Amygdala (tissue), 56 donors: ENCODE measurements around the gene STXBP5L.
"Not testable (repeated sequence)": the region's sequence is repeated elsewhere in the genome, so short reads cannot be mapped to it uniquely, and the experiment has no call there.

Source experiments
- DNase-seq, 56 donors: peaks; one replicate each; lab custom pipeline; 2025; lab: John Stamatoyannopoulos, UW

Gene STXBP5L

GRCh38 chr3:120908030-120908794 is at the start of gene STXBP5L:
Gene STXBP5L, plus strand, starts transcription at chr3:120908205. Its CDS starts 1,374 bp downstream, at chr3:120909579.
- DNase-seq, result peak in 55 of 56 donors; percentile 8 to 90 (median 73)

DNA sequence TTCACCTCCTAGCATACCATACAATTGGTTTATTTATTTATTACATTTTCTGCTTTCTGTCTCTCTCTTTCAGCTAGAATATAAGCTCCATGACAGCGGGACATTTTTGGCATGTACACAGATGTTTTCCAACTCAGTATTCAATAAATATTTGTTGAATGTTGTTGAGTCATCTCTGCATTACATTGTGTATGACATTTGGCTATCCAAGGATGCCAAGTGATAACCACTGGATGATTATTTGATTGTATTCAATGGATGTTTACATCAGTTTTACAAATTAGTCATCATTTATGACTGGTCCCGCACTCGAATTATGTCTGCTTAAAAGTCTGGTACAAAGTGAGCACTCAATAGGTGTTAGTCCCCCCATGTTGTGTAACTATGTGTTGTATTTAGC is 49.5 kb upstream of the STXBP5L start:
- DNase-seq, result no peak

GRCh38 chr3:120864541-120864940 is 43.5 kb upstream of the STXBP5L start:
- DNase-seq, result no peak

DNA sequence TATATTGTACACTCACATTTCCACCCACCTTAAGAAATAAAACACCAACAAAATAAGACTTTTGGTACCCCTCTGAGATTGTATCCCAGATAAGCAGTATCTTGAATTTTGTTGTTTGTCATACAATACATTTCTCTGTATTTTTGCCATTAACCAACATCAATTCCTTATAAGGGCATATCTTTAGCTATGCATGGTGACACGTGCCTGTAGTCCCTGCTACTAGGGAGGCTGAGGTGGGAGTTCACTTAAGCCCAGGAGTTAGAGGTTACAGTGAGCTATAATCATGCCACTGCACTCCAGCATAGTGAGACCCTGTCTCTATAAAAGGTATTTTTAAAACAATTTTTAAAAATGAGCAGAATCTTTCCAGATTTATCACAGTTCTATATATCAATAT is 32.5 kb upstream of the STXBP5L start:
- no peak for DNase-seq

DNA sequence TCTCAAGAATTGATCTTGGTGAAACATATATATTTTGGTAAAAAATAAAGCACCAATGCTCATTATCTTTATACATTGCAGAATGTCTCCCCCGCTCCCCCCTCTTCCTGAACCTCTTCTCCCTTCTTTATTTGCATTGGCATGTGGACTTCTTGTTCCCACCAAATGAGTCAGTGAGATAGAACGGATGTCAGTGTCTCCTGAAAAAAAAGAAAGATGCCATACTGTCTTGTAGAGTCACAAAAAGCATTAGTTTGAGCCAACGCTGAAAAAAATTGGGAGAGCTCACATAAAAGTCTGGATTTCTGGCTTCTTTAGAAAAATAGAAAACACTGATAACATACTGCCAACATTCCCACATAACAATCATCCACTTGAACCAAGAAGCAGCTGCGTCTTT is 32.0 kb upstream of the STXBP5L start:
- DNase-seq, result no peak

DNA sequence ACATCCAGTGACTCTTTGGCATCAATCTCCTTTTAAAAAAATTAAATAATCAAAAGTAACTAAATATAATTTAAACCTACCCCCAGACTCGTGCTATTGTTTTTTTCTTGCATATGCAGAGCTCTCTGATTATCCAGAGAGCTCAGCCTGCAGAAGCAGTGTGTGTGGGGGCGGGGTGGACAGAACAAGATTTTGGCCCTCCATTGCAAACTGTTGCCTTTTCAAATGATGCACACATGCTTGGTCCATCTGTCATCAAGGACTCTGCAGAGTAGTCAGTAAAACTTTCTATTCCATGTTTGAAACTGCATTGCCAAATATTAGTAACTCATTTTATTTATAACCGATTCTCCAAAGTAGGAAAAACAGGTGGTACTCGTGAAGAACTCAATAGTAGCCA is 28.6 kb upstream of the STXBP5L start:
- peak in 2 of 56 donors; percentile 6 to 15 for DNase-seq

GRCh38 chr3:120892921-120893320 is 15.1 kb upstream of the STXBP5L start:
- DNase-seq, result no peak

DNA sequence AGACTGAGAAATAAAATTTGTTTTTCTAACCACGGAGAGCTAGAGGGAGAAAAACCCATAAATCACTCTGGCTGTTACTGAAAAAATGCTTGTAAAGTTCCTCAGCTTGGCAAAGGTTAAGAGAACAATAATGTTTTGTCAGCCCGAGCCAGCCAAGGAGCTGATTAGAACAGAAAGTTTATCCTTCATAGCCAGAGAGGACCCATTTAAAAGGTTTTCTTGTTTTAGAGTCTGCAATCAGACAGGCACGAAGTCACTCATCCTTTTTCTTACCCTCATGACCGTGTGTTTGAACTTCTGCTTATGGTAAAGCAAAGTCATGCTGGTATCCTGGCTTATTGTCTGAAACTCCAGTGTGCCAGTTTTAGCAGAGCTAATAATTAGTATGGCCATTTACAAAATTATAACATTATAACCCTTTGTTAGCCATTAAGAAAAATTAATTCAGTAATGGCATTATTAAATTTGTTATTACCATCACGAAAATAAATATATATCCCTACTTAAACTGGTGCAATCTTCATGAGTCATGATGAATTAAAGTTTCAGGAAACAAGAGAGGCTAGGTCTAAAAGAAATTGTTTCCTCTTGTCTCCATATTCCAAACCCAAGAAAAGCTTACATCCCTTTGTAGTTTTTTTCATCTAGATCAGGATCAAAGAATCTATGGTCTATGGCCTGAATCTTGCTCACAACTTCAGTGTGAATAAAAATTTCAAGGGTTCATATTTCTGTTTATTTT is 13.5 kb upstream of the STXBP5L start:
- no peak for DNase-seq

- DNase-seq, result not testable (repeated sequence)
These were observed 6.3 kb upstream of the STXBP5L start for GRCh38 chr3:120901716-120902115.

DNA sequence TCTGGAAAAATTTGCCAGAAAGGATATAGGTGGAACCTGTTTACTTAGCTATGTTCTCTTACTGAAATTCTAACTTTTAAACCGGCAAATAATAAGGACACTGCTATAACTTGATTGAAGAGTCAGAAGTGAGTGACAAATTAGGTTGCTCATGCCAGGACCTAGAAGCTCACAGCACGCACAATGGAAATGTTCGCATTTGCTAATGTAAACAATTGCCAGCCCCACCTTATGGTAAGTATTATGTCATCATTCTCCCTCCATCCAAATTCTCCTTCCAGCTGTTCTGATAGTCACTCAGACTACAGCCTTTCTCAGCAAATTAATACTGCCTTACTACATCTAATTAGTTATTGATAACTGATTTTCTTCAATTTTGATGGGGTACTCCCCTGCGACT is 4.8 kb upstream of the STXBP5L start:
- DNase-seq, result no peak

- DNase-seq, result peak in 3 of 56 donors; percentile 45 to 73 (median 53)
These were observed 361 bp upstream of the STXBP5L start for GRCh38 chr3:120907659-120908029.

- peak in 21 of 56 donors; percentile 2 to 49 (median 13) for DNase-seq
These were observed 993 bp downstream of the STXBP5L start for GRCh38 chr3:120908795-120909601.

DNA sequence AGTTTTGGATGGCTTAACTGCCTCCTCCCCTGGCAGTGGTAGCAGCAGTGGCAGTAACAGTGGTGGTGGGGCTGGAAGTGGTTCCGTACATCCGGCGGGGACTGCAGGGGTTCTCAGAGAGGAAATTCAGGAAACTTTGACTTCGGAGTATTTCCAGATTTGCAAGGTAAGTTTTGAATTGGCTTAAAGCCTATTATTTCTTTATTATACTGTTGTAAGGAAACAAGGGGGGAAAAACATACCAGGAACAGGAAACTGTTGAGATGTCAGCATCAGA is 1.5 kb downstream of the STXBP5L start:
- peak in 7 of 56 donors; percentile 0 to 3 (median 1) for DNase-seq

DNA sequence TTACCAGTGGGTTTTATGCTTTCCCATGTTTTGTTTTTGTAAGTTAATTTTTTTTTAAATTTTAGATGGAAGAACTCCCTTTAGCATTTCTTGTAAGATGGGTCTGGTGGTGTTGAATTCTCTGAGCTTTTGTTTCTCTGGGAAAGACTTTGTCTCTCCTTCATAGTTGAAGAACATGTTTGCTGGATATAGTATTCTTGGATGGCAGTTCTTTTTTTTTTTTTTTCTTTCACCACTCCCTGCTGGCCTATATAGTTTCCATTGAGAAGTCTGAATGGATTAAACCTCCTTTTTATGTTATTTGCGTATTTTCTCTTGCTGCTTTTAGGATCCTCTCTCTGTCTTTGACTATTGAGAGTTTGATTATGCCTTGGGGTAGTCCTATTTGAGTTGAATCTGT is 18.1 kb downstream of the STXBP5L start:
- no peak for DNase-seq

- DNase-seq, result no peak
These were observed 21.0 kb downstream of the STXBP5L start for GRCh38 chr3:120928991-120929390.

DNA sequence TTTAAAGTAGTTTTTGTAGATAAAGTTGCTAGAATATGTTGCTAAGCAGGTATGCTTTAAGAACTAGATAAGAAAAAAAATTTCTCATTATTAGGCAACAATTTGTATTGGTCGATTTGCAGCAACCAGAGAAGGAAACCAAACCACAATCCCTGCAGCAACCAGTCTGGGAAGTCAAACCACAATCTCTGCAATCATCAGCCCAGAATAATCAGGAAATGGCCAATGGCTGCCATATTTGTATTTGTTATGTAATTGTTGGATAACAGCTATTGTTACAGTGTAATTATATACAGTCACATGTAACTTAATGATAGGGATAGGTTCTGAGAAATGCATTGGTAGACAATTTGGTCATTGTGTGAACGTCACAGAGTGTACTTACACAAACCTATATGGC is 23.6 kb downstream of the STXBP5L start:
- DNase-seq, result no peak

DNA sequence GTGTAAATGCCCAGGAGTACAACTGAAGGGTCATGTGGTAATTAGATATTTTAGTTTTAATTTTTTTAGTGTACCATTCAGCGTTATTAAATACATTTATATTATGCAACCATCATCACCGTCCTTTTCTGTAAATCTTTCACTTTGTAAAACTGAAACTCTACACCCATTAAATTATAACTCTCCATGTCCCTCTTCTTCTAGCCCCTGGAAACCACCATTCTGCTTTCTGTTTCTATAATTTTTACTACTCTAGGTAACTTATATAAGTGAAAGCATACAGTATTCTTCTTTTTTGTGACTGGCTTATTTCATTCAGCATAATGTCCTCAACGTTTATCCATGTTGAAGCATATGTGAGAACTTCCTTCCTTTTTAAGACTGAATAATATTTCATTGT is 48.1 kb downstream of the STXBP5L start:
- DNase-seq, result no peak

DNA sequence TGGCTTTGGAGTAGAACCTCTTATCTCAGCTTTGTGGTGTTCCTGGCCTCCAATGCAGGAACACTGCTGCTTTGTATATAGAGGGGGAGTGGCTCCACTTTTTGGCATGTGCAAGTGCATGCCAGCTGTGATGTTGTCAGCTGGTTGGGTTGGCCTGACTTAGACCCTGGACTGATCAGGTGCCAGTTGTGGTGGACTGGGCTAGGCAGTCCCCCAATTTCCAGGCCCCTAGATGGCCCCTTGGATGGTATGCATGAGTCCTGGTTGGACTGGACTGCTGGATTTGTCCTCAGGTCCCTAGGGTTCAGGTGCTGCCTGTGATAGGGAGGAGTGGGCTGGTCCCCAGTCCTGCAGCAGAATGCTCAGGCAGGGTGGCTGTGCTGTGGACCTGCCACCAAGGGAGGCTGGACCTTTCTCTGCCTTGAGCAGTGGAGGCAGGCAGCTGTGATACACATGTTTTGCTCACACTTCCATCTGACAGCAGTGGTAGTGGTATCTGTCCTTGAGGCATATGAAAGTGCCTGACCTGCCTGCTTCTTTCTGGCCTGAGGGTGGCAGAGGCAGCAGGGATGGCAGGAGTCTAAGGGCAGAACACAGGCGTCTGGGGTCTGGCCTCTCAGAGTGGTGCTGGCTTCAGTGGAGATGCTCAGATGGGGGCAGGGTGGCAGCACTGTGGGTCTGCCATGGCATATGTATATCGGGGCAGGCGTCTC is 74.8 kb downstream of the STXBP5L start:
- DNase-seq, result no peak

DNA sequence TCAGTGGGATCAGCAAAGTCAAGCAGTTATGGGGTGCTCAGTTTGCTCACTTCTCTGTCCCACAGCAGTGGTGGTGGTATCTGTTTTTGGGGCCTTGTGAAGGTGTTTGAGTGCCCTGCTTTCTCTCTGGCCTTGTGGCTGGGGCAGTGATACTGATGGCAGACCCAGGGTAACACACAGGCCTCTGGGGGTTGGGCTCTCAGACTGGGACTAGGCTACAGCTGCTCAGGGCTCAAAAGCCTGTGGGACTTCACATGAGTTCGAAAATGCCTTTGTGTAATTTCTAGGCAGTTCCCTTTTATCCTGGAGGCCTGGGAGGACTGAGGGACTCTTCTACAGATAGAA is 75.3 kb downstream of the STXBP5L start:
- DNase-seq, result no peak

DNA sequence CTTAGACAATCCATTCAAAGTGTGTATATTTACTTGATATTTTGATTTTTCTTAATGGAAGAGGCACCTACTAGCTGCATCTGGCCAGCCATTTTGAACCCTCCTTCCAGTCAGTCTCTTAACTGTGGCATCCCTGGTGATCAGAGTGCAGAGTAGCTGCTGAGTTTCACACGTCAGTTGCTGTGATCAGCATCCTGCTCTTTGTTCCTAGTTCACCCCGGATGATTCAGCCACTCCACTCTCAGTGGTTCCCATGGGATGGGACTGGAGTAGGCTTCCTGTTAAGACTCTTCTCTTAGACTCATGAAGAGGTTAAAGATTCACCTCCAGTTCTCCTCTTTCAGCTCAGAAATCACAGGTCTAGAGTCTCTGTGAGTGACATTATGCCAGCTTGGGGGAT is 75.8 kb downstream of the STXBP5L start:
- DNase-seq, result no peak

DNA sequence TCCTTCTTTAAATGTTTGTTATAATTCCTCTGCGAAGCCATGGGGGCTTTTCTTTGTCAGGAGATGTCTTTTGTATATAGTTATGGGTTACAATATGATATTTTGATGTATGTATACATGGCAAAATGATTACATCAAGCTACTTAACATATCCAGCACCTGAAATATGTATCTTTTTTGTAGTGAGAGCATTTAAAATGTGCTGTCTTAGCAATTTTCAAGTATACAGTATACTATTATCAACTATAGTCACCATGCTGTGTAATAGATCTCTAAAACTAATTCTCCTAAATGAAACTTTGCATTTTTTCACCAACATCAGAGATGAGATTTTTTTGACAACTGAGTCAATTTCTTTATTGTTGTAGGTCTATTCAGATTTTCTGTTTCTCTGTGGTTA is 77.2 kb downstream of the STXBP5L start:
- no peak for DNase-seq
